ENCODE results near the gene TCAP.

TCAP gene

DNA sequence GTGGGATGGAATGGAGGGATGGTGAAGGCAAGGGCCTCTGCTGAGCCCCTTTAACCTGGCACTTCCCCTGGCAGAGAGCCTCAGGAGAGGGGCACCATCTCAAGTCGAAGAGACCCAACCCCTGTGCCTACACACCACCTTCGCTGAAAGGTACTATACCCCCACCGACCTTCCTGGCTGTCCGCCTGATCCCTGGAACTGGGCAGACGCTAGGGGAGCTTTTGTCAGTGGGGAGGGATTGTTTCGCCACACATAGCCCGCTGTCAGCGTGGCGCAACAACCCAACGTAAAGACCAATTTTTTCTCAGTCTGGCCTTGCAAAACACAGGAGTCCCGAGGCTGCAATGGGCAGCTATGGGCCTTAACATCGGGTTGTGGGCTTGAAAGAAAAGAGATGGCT is 35.3 kb upstream of the TCAP start:
- no peak for DNase-seq

DNA sequence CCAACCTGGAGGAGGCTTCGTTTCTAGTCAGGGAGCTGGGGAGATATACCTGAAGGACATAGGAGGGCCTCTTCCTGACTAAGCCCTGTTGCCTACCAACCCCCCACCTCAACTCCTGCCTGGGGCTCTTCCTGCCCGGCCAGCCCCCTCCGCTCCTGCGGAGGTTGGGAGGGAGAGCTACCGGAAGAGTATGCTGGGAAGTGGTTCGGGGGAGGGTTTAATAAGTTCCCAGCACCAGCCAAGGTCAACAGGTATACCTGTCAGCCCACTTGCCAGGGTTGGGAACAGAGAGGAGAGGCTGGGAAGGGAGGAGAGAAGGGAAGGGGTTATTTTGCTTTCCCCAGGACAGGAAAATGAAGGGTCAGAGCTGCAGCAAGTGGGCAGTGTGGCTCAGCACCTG is 33.7 kb upstream of the TCAP start:
- no peak for DNase-seq

DNA sequence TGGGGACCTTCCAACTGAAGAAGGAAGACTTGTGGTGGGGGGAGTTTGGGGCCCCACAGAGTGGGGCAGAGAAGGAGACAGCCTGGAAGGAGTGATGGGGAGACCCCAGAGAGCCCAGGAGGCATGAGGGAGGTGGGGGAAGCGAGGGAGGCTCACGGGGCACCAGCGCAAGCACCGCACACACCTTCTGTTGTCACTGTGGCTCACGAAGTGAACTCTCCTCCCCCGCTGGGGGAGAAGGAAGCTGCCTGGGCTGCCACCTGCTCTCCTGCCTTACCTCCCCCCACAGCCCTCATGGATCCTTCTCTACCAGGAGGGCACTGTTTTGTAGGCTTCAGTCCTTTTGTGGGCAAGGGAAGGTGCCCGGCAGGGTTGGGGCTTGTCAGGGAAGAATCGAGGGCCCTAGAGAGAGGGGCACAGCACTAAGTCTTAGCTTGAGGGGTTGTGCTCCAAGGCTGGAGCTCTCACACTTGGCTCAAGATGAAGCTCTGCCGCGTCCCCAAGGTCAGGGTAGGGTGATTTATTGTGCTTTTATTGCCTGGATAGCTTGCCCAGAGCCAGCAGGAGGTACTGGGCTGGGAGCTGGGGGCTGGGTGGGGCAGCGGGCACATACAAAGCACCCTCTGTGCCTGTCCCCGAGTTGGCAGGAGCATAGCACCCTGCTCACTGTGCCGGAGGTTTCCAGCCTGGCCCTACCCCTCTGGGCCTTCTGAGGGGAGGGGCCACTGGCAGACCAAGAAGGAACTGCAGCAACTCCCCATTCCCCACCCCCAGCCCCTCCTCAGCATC is 32.8 kb upstream of the TCAP start:
- DNase-seq: peak; percentile 47

DNA sequence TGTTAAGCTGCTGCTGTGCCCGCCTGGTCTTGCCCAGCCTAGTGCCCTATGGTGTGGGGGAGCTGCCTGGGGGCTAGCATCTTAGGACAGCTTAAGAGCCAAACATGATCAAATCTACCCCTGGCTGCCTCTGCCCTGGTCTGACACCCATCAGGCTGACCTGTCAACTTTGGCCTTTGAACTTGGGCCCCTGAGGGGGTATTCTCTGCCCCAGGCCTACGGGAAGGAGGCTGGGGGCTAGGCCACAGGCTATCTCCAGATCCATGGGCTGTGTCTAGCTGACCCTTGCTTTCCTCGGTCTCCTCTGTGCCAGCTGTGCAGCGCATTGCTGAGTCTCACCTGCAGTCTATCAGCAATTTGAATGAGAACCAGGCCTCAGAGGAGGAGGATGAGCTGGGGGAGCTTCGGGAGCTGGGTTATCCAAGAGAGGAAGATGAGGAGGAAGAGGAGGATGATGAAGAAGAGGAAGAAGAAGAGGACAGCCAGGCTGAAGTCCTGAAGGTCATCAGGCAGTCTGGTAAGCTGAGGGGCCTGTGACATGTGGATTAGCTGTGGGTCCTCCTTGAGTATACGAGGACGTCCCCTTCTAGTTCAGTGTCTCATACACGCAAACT is 31.5 kb upstream of the TCAP start:
- DNase-seq: no peak

DNA sequence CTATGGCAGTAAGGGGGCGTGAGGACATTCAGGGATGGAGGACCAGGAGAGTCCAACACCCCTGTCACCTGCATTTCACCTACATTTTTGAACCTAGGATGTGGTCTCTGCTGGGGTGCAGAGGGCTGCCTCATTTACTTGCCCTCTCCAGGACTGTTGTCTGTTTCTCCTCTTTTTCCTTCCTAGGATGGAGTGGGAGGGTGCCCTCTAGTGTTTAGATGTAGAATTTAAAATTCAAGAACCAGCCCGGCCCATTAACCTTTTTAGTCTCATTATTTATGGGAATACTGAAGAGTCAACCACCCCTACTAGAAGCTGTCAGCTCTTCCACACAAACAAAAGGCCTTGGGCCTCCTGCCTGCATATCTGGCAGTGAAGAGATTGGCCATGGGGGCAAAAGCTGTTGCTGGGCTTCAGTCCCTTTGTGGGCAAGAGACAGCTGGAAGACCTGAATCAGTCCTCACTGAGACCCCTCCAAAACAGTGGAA is 30.7 kb upstream of the TCAP start:
- DNase-seq: peak; percentile 74

DNA sequence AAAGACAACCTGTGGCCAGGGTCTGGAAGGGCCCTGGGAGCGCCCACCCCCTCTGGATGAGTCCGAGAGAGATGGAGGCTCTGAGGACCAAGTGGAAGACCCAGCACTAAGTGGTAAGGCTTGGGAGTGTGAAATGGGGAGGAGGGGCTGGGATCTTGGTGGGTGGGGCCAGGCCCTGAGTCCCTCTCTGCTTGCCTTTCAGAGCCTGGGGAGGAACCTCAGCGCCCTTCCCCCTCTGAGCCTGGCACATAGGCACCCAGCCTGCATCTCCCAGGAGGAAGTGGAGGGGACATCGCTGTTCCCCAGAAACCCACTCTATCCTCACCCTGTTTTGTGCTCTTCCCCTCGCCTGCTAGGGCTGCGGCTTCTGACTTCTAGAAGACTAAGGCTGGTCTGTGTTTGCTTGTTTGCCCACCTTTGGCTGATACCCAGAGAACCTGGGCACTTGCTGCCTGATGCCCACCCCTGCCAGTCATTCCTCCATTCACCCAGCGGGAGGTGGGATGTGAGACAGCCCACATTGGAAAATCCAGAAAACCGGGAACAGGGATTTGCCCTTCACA is 29.5 kb upstream of the TCAP start:
- DNase-seq: peak; percentile 41

DNA sequence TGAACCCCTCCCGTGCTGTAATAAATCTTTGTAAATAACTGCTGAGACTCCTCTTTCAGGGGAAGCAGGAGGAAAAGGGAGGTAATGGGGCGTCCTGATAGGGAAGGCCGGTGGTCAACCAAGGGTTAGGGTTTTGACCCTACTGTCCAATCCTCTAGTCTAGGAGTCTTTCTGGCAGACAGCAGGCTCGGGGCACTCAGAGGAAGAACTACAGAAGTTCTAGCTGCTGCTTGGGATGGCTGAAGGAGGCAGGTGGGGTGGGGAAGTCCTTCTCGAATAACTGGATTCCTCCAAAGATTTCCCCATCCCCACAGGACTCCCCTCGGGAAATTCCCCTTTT is 28.6 kb upstream of the TCAP start:
- no peak for DNase-seq

DNA sequence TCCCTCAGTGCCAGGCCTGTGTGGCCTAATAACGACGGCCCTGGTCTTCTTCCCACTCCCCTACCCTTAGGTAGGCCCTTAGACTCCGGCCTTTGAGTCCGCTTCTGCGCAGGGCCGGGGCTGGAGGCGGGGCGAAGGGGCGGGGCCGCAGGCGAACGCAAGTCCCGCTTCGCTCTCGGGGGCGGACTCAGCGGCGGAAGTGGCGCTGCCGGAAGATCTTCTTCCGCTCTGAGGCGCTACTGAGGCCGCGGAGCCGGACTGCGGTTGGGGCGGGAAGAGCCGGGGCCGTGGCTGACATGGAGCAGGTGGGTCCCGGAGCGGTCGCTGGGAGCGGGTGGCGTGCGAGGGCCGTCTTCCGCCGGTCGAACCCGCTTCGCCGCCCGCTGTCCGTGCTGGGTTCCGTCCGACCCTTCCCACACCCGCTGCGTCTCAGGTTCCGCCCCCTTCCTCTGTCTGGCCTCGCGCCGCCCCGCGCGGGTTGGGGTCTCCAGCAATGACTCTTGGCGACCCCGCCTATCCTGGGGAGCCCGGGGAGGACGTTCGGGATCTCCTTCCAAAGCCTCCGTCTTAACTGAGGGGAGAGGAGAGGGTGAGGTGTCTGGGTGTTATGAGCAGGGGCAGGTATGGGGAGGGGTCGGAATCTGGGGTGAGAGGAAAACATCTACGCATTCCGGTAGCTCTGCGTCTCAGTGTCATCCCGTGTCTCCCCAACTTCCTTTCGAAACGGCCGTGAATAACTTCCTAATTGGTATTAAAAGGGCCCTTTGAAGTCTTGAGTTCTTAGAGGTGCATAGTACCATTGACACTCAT is 28.0 kb upstream of the TCAP start, which contains the start of gene STARD3:
TSS of gene STARD3 (plus strand) at position 218 of the 810 bp plus-strand sequence. CDS start 16,388 bp downstream, outside the sequence.
- peak; percentile 91 for DNase-seq

DNA sequence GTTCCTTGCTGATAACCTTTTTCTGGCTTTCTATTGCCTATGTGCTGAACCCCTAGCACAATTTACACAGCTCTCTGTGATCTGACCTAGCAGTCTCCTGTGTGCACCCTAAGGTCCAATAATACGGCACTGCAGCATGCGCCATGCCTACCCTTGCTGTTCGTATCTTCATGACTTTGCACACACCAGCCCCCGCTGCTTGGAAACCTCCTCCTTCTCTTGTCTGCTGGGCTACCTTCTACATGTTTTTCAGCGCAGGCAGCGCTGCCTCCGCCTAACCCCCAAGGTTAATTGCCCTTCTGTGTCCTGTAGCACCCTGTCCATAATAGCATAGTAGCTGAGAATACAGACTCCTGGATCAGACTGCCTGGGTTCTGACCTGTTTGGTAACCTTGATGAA is 26.8 kb upstream of the TCAP start:
- DNase-seq: no peak

DNA sequence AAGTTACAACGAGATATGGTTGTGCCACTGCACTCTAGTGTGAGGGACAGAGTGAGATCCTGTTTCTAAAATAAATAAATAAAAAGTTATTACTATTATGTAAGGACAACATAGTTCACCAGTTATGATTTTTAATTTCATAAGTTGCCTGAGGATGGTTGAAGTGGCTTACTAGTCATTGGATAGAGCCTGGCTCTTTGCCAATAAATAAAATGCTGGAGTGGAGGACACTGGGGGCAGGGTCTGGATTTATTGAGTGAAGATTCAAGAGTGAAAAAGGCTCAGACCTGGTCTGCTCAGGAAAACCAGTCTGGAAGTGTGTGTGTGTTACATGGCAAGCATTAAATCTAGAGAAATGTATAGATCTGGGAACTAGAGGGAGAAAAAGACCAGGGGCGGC is 26.1 kb upstream of the TCAP start:
- no peak for DNase-seq

DNA sequence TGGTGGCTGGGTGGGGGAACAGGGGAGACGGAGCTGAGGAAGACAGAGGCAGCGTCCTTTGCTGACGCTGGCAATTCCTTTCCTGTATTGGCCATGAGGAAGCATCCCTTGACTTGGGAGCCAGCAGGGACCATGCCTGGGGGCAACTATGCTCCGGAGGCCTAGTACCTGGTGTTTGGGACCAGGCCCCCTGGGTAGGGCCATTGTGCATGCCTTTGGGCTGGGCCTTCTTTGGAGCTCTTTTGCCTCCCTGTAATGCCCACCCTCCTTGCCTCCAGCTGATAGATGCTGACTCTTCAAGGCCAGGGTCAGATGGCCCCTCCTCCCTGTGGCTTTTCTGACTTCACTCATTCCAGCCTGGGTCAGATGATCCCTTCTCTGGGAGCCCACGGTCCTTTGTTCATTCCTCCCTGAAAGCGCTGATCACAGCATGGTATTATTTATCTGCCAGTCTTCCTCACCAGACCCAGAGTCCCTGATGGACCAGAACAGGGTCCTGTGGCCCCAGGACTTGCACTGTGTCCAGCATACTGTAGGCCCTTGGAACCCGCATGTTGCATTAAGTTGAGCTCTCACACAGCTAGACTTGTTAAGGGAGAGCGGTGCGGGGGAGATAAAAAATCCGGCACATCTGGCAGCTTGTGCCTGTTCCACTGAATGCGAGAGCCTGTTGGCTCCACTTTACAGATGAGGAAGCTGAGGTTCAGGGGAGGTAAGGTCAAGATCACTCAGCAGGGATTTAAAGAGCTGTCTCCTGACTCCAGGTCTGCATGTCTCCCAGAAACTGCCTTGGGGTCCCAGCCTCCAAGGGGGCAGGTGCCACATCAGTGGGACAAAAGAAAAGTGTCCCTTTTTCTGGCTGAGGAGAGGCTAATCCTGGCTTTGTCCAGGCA is 25.3 kb upstream of the TCAP start:
- no peak for DNase-seq

DNA sequence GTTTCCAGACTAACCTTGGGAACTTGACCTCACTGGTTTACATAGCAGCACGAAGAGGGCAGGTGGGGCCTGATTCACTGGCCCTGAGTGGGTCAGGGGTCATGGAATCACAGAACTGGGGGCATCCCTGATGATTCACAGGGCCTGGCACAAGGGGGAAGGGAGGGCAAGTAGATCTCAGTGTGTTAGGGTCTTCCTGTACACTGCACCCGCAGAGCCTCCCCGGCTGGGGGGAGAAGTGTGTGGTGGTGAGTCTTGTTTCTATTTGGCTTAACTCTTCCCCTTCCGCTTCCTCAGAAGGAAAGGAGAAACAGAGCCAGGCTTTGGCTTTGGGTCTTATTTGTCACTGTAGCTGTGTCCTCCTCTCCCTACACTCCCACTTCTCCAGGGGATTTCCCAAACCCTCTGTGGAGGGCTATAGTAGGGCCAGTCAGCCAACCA is 24.5 kb upstream of the TCAP start:
- no peak for DNase-seq

DNA sequence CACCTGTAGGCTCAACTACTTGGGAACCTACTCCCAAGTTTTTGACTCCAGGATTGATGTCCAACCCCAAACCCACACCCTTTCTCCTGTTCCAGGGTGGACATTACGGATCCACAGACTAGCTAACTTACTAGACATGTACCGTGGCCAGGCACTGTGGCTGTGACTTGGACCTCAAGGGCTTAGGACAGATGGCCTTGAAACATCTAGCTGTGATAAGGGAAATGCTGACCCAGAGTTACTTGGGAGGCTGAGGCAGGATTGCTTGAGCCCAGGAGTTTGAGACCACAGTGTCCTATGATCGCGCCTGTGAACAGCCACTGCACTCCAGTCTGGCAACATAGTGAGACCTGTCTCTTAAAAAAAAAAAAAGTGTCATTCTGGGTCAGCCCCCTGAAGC is 24.1 kb upstream of the TCAP start:
- no peak for DNase-seq

DNA sequence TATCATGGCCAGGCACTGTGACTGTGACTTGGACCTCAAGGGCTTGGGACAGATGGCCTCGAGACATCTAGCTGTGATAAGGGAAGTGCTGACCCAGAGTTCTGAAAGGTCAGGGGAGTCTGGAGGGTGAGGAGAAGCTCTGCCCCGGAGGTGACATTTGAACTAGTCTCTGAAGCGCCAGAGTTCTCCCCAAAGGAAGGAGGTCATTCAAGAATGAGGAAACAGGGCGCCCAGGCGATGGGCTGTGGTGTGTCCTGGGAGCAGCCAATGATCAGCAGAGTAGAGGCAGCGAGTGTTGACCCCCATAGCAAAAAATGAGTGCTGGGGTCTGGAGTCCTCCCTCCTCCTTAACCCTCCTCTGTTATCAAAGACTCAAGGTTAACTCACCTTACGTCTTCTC is 23.3 kb upstream of the TCAP start:
- DNase-seq: no peak

DNA sequence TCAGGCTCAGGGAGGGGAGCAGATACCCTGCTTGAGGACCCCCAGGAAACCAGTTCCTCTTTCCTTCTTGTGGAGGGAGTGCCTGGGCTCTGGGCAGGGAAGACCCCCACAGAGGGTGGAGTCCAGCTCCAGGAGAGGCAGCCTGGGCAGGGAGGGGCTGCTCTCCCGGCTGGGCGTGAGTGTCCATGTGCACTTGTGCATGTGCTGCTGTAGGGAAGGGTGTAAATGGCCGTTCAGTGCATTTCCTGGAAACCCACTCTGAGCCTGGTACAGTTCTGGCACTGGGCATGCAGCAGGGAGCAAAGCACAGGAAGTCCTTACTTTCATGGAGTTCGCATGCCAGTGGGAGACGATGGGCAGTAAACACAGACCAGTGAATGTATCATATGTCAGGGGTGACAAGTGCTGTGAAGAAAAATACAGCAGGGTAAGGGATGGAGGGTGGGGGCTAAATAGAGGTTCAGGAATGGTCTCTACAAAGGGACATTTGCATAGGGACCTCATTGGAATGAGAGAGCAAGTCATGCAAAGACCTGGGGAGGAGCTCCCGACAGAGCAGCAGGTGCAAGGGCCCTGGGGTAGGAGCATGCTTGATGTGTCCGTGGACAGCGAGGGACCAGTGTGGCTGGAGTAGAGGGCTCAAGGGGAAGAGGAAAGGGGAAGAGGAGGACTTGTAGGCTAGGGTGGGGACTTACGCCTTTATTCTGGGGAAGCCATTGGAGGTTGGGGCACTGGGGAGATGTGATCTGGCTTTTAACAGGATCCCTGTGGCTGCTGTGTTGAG is 22.7 kb upstream of the TCAP start:
- DNase-seq: no peak

DNA sequence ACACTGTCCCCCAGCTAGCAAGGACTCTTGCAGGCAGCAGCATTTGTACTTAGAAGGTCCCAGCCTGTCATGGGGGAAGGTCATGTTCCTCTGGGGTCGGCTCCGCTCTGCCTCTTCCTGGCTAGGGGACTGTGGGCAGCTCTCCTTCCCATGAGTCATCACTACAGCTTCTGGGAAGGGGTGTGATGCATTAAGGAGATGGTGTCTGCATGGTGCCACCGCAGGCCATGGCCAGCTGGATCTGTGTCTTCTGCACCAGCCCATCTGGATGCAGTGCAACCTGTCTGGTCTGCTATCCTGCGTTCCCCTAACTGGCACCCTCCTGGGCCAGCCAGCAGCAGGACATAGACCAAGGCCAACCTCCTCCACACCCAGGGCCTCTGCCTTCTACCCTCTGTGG is 21.9 kb upstream of the TCAP start:
- DNase-seq: no peak

DNA sequence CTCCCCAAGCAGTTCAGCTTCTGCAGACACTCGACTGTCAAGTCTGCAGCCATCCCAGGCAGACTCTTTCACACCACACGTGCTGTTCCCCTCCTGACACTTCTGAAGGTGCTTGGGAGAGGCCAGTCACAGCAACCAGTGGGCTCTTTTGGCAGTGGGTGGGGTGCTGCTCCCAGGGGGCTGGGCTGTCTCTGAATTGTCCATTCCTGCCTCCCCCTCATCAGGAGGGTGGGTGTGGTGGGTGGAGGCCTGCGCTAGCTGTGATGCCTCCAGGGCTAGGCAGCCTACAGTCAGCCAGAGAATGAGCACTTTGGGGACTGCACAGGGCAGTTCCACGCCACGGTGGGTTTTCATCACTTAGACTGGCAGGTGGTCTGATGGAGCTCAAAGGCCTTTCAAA is 17.9 kb upstream of the TCAP start:
- no peak for DNase-seq

DNA sequence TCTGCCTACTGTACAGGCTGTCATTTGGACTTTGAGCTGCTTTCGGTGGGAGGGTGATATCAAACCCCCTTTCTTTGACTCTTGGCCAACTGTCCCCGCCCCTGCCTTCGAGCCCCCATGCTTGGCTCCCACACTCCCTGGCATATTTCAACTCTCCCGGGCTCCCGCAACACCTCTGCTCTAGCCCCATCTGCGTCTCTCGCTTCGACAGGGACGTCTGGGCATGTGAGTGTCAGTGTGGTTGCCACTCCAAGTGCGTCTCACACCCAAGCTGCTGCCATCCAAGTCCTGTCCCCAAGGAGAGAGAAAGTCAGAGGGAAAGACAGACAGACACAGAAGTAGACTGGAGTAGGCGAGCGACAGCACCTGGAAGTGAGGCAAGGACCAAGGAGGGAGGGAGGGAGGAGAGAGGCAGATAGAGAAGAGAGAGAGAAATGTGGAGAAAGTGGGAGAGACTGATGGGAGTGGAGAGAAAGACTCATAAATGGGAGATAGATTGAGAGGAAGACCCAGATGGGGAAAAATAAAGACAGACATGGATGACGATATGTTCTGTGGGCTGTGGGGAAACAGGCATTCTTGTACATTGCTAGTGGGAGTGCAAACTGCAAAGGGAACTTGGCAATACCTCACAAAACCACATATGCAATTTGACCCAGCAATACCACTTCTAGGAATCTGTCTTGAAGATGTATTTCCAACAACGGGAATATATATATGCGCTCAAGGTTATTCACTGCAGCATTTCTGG is 16.4 kb upstream of the TCAP start:
- DNase-seq: no peak

DNA sequence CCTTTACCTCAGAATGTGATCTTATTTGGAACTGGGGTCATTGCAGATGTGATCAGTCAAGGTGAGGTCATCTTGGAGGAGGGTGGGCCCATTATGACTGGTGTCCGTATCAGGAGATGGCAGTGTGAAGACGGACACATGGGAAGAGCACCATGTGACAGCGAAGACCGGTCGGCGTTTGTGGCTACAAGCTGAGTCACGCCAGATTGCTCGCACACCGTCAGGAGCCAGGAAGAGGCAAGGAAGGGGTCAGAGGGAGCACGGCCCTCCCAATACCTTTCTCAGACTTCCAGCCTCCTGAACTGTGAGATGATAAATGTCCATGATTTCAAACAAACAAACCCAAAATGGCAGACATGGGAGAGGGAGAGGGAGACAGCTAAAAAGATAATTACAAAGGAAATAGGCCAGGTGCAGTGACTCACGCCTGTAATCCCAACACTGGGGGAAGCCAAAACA is 15.0 kb upstream of the TCAP start:
- no peak for DNase-seq

DNA sequence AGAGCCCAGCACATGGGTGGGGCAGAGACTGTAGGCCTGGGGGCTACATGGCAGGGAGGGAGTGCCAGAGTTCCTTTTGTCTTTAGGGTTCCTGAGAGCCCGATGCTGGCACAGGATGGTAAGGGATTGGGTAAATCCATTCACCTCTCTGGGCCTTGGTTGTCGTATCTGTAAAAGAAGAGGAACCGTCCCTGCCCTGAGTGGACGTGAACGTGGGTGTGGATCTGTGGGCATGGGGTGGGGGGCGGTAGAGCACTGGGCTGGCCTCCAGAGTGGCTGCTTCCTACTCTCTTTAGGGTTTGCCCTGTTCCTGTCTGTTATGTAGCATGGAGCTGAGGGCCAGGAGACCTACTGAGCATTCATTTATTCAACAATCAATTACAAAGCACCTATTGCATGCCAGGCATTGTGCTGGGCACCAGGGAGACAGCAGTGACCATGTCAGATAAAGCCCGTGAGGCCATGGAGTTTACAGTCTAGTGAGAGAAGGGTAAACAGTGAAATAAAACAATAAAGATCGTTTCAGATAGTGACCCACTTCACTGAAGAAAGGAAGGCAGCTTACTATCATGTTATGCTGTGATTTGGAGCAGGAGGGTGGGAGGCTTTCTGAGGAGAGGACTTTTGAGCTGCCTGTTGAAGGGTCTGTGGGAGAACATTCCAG is 13.1 kb upstream of the TCAP start:
- DNase-seq: no peak
